H9 (cell line): ENCODE data around the gene IL1RN. TPM values are rescaled to one million over a fixed set of nuclear protein-coding genes. Genes with fewer than 3 reads are reported as not detected.

ENCODE experiments used
- DNase-seq: peaks from one replicate; pipeline ENCODE4 v3.0.0-alpha.2; 2017
- H2AFZ ChIP-seq: one replicate; pipeline ENCODE4 v1.6.1; 2013; ENCODE audit warnings: mild to moderate bottlenecking, low read length, control low read depth, moderate library complexity
- H2AK5ac ChIP-seq: 2 replicates; pipeline ENCODE4 v1.6.1; 2013; ENCODE audit warnings: low read length, control low read depth, mixed read lengths; ENCODE audit not compliant: insufficient read length
- H2BK120ac ChIP-seq: one replicate; pipeline ENCODE4 v1.6.1; 2013; ENCODE audit warnings: low read depth, mild to moderate bottlenecking, low read length, control low read depth, inconsistent platforms; ENCODE audit not compliant: poor library complexity, severe bottlenecking
- H2BK12ac ChIP-seq: 2 replicates; pipeline ENCODE4 v1.6.1; 2013; ENCODE audit warnings: low read length, control low read depth, mixed read lengths, low read depth; ENCODE audit not compliant: insufficient read length
- H2BK15ac ChIP-seq: 2 replicates; pipeline ENCODE4 v1.6.1; 2013; ENCODE audit warnings: low read depth, low read length, control low read depth
- H2BK20ac ChIP-seq: one replicate; pipeline ENCODE4 v1.6.1; 2013; ENCODE audit warnings: low read depth, mild to moderate bottlenecking, low read length, control low read depth, inconsistent platforms; ENCODE audit not compliant: poor library complexity, severe bottlenecking
- H2BK5ac ChIP-seq: 2 replicates; pipeline ENCODE4 v1.6.1; 2013; ENCODE audit warnings: low read length, control low read depth, mixed read lengths; ENCODE audit not compliant: insufficient read length
- H3K14ac ChIP-seq: 2 replicates; pipeline ENCODE4 v1.6.1; 2013; ENCODE audit warnings: low read length, control low read depth; ENCODE audit not compliant: insufficient read depth
- H3K18ac ChIP-seq: 2 replicates; pipeline ENCODE4 v1.6.1; 2013; ENCODE audit warnings: low read depth, mild to moderate bottlenecking, mixed read lengths, low read length, control low read depth; ENCODE audit not compliant: insufficient read length
- H3K23ac ChIP-seq: 2 replicates; pipeline ENCODE4 v1.6.1; 2013; ENCODE audit warnings: low read length, control low read depth, mixed read lengths, low read depth; ENCODE audit not compliant: insufficient read length
- H3K23me2 ChIP-seq: 2 replicates; pipeline ENCODE4 v1.6.1; 2013; ENCODE audit warnings: low read depth, mild to moderate bottlenecking, mixed read lengths, low read length, control low read depth; ENCODE audit not compliant: insufficient read length, poor library complexity, severe bottlenecking
- H3K27ac ChIP-seq: 2 replicates; pipeline ENCODE4 v1.5.1; 2013; ENCODE audit warnings: low read length, control low read depth, mixed read lengths, low read depth; ENCODE audit not compliant: insufficient read length
- H3K27me3 ChIP-seq: 2 replicates; pipeline ENCODE4 v1.6.1; 2013; ENCODE audit warnings: low read length, control low read depth, inconsistent platforms; ENCODE audit not compliant: insufficient read depth
- H3K4ac ChIP-seq: 2 replicates; pipeline ENCODE4 v1.6.1; 2013; ENCODE audit warnings: low read depth, mild to moderate bottlenecking, control low read depth, inconsistent platforms, low read length, moderate library complexity
- H3K4me1 ChIP-seq: 2 replicates; pipeline ENCODE4 v1.6.1; 2013; ENCODE audit warnings: low read length, control low read depth, inconsistent platforms; ENCODE audit not compliant: insufficient read depth
- H3K4me2 ChIP-seq: 2 replicates; pipeline ENCODE4 v1.6.1; 2013; ENCODE audit warnings: low read length, control low read depth, mixed read lengths; ENCODE audit not compliant: insufficient read length, insufficient read depth
- H3K56ac ChIP-seq: 2 replicates; pipeline ENCODE4 v1.6.1; 2013; ENCODE audit warnings: low read depth, mild to moderate bottlenecking, mixed read lengths, low read length, control low read depth; ENCODE audit not compliant: insufficient read length
- H3K79me1 ChIP-seq: 2 replicates; pipeline ENCODE4 v1.6.1; 2013; ENCODE audit warnings: low read depth, mild to moderate bottlenecking, moderate library complexity, low read length, control low read depth, inconsistent platforms; ENCODE audit not compliant: insufficient read depth, poor library complexity, severe bottlenecking
- H3K79me2 ChIP-seq: 2 replicates; pipeline ENCODE4 v1.6.1; 2013; ENCODE audit warnings: low read length, control low read depth, inconsistent platforms; ENCODE audit not compliant: insufficient read depth
- H3K9ac ChIP-seq: 2 replicates; pipeline ENCODE4 v1.6.1; 2013; ENCODE audit warnings: low read length, control low read depth, mixed read lengths; ENCODE audit not compliant: insufficient read length; ENCODE audit errors: extremely low read depth
- H3K9me3 ChIP-seq: one replicate; pipeline ENCODE4 v1.6.1; 2013; ENCODE audit warnings: low read depth, low read length, inconsistent platforms; ENCODE audit not compliant: control insufficient read depth
- H3T11ph ChIP-seq: one replicate; pipeline ENCODE4 v1.6.1; 2013; ENCODE audit warnings: mild to moderate bottlenecking, low read length, control low read depth, inconsistent platforms
- H4K20me1 ChIP-seq: one replicate; pipeline ENCODE4 v1.6.1; 2013; ENCODE audit not compliant: control insufficient read depth, insufficient read length, insufficient read depth
- H4K5ac ChIP-seq: 2 replicates; pipeline ENCODE4 v1.6.1; 2013; ENCODE audit warnings: low read depth, mild to moderate bottlenecking, mixed read lengths, low read length, control low read depth; ENCODE audit not compliant: insufficient read length
- H4K8ac ChIP-seq: replicated peaks from 2 replicates; pipeline ENCODE4 v1.6.1; 2013; ENCODE audit warnings: low read length, control low read depth, mixed read lengths, low read depth; ENCODE audit not compliant: insufficient read length
- H4K91ac ChIP-seq: 2 replicates; pipeline ENCODE4 v1.6.1; 2013; ENCODE audit warnings: low read depth, mild to moderate bottlenecking, moderate library complexity, mixed read lengths, low read length, control low read depth; ENCODE audit not compliant: insufficient read length
- H3K27ac Mint-ChIP-seq, 3 experiments: 2 replicates in 2 of 3; 3 replicates in 1 of 3; pipeline ENCODE4 v1.8.0; 2020 to 2021; ENCODE audit warnings: mixed read lengths in 3 of 3, mild to moderate bottlenecking in 1 of 3, moderate library complexity in 1 of 3
- H3K27me3 Mint-ChIP-seq: 2 replicates; pipeline ENCODE4 v1.8.0; 2021; ENCODE audit warnings: low read depth, mild to moderate bottlenecking, moderate library complexity, mixed read lengths
- H3K36me3 Mint-ChIP-seq, 3 experiments: 2 replicates in 2 of 3; 3 replicates in 1 of 3; pipeline ENCODE4 v1.8.0; 2020 to 2021; ENCODE audit warnings: low read depth in 3 of 3, mixed read lengths in 3 of 3; ENCODE audit not compliant: insufficient read depth in 1 of 3
- H3K4me1 Mint-ChIP-seq, 2 experiments: 2 replicates each; pipeline ENCODE4 v1.8.0; 2020; ENCODE audit warnings: mixed read lengths in 2 of 2
- H3K4me3 Mint-ChIP-seq, 2 experiments: 2 replicates in 1 of 2; 3 replicates in 1 of 2; pipeline ENCODE4 v1.8.0; 2020 to 2021; ENCODE audit warnings: mild to moderate bottlenecking in 2 of 2, mixed read lengths in 2 of 2, moderate library complexity in 1 of 2
- H3K9me3 Mint-ChIP-seq, 2 experiments: 2 replicates in 1 of 2; 3 replicates in 1 of 2; pipeline ENCODE4 v1.8.0; 2020; ENCODE audit warnings: mild to moderate bottlenecking in 2 of 2, mixed read lengths in 2 of 2, moderate library complexity in 1 of 2
- CTCF ChIP-seq: fragments of 200-600 bp; sonication (generic); conservative IDR thresholded peaks from 3 replicates; pipeline ENCODE4 v1.8.0; 2021; ENCODE audit warnings: antibody characterized with exemption, mild to moderate bottlenecking
- WGBS: extraction: QIAGEN DNeasy Blood & Tissue Kit; methylation state at CpG from one replicate; pipeline ENCODE4 v1.1.7; 2013; ENCODE audit warnings: missing lambda C conversion rate, low lambda C conversion rate, mixed read lengths; ENCODE audit not compliant: insufficient read length; ENCODE audit errors: extremely low coverage; 5-methylcytosine and 5-hydroxymethylcytosine counted together
- total RNA-seq: library from RNA; stranded (reverse); gene quantifications from 2 replicates; pipeline ENCODE4 v1.2.1, GENCODE V29; 2021

The IL1RN gene
- total RNA-seq, 1 experiment from 2014 or later = not detected

DNA sequence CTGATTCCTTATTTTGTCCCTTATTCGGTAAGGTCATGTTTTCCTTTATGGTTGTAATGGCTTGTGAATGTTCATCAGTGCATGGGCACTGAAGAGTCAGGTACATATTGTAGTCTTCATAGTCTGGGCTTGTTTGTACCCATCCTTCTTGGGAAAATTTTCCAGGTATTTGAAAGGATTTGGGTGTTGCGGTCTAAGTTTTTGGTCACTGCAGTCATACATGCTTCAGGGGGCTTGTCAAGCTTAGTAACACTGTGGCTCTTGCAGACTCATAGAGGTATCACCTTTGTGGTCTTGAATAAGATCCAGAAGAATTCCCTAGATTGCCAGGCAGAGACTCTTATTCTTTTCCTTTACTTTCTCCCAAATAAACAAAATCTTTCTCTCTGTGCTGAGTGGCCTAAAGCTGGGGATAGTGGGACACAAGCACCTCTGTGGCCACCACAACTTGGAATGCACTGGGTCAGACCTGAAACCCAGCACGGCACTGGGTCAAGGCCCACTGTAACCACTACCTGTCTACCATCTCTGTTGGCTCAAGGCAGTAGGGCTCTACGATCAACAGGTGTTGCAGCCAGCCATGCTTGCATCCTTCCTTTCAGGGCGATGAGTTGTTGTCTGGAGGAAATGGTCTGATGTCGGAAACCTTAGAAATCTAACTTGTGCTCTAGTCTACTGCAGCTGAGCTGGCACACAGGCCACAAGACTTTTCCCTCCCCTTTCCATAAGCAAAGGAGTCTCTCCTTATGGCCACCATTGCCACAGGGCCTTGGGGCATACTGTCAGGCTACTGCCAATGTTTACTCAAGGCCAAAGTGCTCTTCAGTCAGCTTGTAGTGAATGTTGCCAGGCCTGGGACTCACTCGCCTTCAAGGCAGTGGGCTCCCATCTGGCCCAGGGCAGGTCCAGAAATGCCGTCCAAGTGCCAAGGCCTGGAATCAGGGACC lies 21.5 kb downstream of the IL1RN start:
- no CpG with 5 or more reads among the region's 8 CpGs for WGBS
- Histone ChIP-seq H2BK15ac (no peak overlapping the region), H2BK20ac (no peak overlapping the region)

More for the DNA sequence above, 21.5 kb downstream of the IL1RN start:
- H3K56ac ChIP-seq = no peak overlapping the region
- no peaks in the 10 kb centered on the region for H3K36me3 Mint-ChIP-seq
- no peak for DNase-seq
- no peaks in the 10 kb centered on the region for H3K79me2 ChIP-seq
- no peak overlapping the region for H3T11ph ChIP-seq
- H3K9me3 Mint-ChIP-seq = peaks cover 0 to 7% of the 10 kb centered on the region in 2 experiments; a peak in 1 of 5 replicates
- no peaks in the 10 kb centered on the region for H3K79me1 ChIP-seq
- H3K14ac ChIP-seq = no peak overlapping the region
- no peak overlapping the region for H2BK12ac ChIP-seq
- H3K27ac Mint-ChIP-seq = no peak overlapping the region; a peak in 1 of 7 replicates
- no peak overlapping the region for H3K4me2 ChIP-seq
- H3K4me1 ChIP-seq = no peaks in the 10 kb centered on the region; the same call in 1 of the 2 replicates
- no peak overlapping the region for H3K27ac ChIP-seq
- no peaks in the 10 kb centered on the region for H3K23me2 ChIP-seq
- no peak overlapping the region for H4K8ac ChIP-seq
- H3K9me3 ChIP-seq = no peaks in the 10 kb centered on the region
- peaks cover 0 to 5% of the 10 kb centered on the region in 2 experiments; a peak in 1 of 4 replicates for H3K4me1 Mint-ChIP-seq
- no peak overlapping the region for H3K18ac ChIP-seq
- no peak overlapping the region for H3K9ac ChIP-seq
- H2AK5ac ChIP-seq = no peak overlapping the region
- H4K91ac ChIP-seq = no peak overlapping the region
- H4K20me1 ChIP-seq = no peaks in the 10 kb centered on the region
- H2AFZ ChIP-seq = no peak overlapping the region
- no peak overlapping the region for H4K5ac ChIP-seq
- no peak overlapping the region for H3K23ac ChIP-seq
- H3K4ac ChIP-seq = no peak overlapping the region
- H3K4me3 Mint-ChIP-seq = no peak overlapping the region
- TF ChIP-seq CTCF = no peak
- H3K27me3 Mint-ChIP-seq = peaks cover 13% of the 10 kb centered on the region
- H3K27me3 ChIP-seq = no peaks in the 10 kb centered on the region
- no peak overlapping the region for H2BK5ac ChIP-seq
- H2BK120ac ChIP-seq = no peak overlapping the region
